HG02623 (cell line): ENCODE measurements around the gene MTMR8.

Experiments used
- ATAC-seq: cut with Tn5 transposase; IDR thresholded peaks from one replicate; pipeline ENCODE4 v1.9.1; 2021; ENCODE audit warnings: moderate library complexity; ENCODE audit not compliant: unreplicated experiment

The MTMR8 gene

DNA sequence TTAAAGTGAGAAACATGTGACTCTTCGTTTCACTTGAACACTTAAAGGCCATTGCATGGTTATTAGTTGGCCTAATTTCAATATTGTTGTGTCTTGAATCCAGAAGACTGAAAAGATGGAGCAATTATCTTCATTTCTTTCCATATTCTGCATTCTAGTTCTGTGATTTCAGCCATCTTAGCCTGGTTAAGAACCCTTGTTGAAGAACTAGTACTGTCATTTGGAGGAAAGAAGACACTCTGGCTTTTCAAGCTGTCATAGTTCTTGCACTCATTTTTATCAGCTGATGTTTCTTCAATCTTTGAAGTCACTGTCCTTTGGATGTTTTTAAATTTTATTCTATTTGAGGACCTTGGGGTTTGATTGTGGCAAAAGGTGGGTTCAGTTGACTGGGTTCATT is 81.6 kb downstream of the MTMR8 start:
- no peak for ATAC-seq

DNA sequence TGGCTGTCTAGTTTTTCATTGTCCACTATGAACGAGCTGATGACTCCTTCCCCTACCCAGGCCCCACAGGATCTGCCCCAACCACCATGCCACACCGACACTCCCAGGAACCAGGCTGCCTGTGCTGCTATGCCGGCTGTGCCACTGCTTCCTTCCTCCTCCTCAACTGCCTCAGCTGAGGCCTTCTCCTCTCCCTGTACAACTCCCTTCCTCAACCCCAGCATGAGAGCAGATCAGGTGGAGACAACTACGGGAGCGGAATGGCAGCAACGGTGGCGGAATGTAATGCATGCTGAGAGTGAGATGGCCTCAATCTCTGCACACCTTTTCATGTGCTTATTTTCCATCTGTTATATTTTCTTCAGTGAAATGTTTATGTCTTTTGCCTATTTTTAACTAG is 88.5 kb downstream of the MTMR8 start:
- ATAC-seq = no peak

DNA sequence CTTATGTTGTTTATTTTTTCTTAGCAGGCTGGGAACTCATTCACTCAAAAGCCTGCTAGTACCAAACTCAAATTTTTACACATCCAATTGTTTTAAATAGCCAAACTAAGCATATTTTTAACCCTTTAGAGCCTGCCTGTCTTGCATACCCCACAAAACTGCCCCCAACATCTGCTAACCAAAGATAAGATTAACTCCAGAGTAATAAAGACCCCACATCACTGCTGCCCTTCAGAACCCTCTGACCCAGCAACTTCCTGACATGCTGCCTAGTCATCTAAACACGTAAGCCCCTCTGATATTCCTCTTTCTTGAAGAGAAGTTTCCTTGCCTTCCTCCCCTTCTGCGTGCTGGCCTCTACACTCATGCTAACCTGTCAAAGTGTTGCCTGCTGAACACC is 104.1 kb downstream of the MTMR8 start:
- ATAC-seq = no peak

DNA sequence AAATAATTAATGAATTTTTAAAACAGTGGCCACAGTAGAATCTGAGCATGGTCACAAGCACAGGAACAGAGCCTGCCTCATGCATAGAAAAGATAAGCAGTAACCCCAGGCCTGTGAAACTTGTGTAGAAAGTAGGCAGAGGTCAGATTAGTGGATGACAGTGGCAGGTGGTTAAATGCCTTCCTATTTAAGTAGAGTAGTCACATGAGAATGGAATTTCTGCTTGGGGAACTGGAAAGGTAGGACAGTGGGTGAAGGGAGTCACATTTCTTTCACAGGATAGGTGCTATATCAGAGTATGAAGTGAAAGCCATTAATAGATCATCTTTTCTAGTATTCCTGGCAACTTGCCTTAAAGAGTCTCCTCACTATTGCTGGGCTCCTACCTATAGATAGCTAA is 130.0 kb downstream of the MTMR8 start:
- ATAC-seq = no peak

DNA sequence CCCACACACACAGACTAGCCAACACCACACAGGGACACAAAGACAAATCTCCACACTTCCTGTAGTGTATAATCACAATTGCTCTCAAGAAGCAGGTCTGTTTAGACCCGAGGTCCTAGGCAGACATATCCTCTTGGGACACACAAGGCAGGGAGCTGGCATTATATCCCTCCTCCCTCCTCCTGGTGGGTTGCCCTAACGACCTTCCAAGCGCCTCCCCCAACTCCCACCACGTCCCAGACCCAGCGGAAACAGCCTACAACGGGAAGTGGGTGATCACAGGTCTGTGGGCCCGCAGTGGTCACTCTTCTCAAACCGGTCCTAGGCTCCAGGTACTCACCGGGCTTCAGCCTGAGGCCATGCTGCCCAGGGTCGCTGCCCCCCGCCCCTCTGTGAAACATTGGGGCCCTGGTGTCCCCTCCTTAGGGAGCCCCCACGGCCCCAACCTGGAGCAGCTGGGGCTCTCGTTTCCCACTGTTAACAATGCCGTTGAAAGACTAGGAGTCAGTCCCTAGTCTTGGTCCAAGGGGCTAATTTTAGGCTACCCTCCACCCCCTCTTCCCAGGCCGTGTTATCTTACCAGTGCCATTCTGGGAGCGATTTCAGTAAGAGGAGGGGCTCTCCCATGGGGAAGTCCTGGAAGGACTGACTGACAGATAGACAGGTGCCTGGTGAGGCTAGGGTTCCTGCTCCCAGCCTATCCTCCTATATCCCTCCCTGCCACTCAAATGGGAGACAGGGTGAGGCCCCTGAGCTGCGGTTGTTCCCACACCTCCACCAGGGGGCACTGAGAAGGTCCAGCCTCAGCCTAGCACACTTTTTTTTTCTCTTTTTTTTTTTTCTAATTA is 164.9 kb downstream of the MTMR8 start, which contains the start of gene ASB12:
ASB12 (minus strand) TSS at position 485 of the 848 bp plus-strand sequence. CDS start 4,957 bp downstream, outside the sequence.
- ATAC-seq = no peak

DNA sequence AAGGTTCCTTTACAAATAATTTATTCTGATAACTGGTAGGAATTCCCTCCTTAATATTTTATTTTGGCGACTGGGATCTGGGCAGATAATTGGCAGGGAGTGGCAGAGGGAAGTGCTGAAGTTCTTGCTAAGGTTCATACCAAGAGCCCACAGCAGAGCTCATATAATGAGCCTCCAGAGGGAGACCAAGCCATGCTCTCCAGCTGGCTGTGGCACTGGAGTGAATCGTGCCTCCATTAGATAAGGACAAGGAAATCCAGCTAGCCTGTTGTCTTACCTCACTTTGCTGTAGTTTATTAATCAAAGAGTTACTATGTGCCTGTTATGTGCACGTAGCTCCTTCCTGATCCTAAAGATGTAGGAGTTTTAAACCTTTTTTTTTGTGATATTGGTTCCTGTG is 166.1 kb downstream of the MTMR8 start:
- no peak for ATAC-seq
